BLaER1 (cell line): ENCODE measurements around the gene POPDC2.

Source experiments
- H3K27ac ChIP-seq: shearing (Covaris generic); formaldehyde crosslinking; 2 replicates; pipeline ENCODE4 v1.8.1; 2022
- H3K27me3 ChIP-seq: shearing (Covaris generic); formaldehyde crosslinking; 2 replicates; pipeline ENCODE4 v1.8.1; 2022
- H3K36me3 ChIP-seq: shearing (Covaris generic); formaldehyde crosslinking; 2 replicates; pipeline ENCODE4 v1.8.1; 2022
- H3K4me1 ChIP-seq: shearing (Covaris generic); formaldehyde crosslinking; 2 replicates; pipeline ENCODE4 v1.8.1; 2022
- H3K4me2 ChIP-seq: shearing (Covaris generic); formaldehyde crosslinking; 2 replicates; pipeline ENCODE4 v1.8.1; 2022
- H3K4me3 ChIP-seq: shearing (Covaris generic); formaldehyde crosslinking; 2 replicates; pipeline ENCODE4 v1.8.1; 2022
- H3K9ac ChIP-seq: shearing (Covaris generic); formaldehyde crosslinking; 2 replicates; pipeline ENCODE4 v1.8.1; 2022
- H3K9me3 ChIP-seq: shearing (Covaris generic); formaldehyde crosslinking; 2 replicates; pipeline ENCODE4 v1.8.1; 2022
- H4K20me1 ChIP-seq: shearing (Covaris generic); formaldehyde crosslinking; 2 replicates; pipeline ENCODE4 v1.8.1; 2022
- Cebpa-rat ChIP-seq: shearing (Covaris generic); IDR thresholded peaks from 2 replicates; pipeline ENCODE4 v1.8.1; 2022

Gene POPDC2

DNA sequence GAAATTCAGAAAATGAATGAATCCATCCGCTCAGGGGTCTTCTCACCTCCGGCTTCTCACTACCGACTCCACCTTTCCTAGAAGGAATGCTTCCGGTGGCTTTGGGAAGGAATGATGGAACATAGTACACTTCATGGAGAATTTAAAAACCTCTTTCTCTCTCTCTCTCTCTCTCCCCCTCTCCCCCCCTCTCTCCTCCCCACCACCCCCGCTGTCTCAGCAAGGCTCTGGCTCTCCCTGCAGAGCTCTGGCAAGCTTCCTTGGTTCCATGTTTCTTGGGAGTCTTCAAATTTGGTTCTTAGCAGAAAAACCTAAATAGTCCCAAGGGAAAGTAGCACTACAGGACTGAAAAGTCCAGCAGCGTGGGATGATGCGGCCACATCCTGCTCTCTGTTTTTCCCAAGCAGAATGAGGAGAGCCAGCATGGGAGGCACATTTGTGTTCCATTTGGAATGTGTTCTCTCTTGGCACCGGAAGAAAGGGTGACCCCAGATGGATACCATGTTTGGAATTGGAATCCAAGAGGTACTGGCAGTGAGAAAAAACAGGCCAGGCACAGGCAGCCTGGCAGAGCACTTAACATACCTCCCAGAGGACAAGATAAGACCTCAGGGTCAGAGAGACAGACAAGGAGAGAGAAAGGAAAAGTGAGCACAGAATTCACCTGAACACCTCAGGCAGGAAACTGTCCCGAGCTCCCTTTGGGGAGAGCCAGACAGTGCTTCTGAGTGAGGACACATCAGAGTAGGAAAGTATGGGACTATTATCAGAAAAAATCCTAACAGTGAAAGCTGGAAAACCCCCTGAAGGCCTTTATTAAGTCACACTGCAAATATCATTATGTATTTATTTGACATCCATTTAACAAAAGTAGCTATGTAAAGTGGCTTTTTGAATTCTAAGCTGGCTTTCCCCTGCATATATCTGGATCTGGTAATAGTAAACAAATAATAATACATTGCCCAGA, at the start of gene POPDC2:
POPDC2 (minus strand) TSS at position 116 of the 967 bp plus-strand sequence. CDS start 166 bp downstream, outside the sequence.
- Histone ChIP-seq H3K36me3 (no peaks in the 10 kb centered on the region), H3K4me2 (no peak within 1 kb of the TSS), H3K27ac (no peak within 1 kb of the TSS), H4K20me1 (no peaks in the 10 kb centered on the region), H3K9me3 (no peaks in the 10 kb centered on the region), H3K4me3 (no peak within 1 kb of the TSS), H3K9ac (no peak within 1 kb of the TSS), H3K27me3 (no peaks in the 10 kb centered on the region), H3K4me1 (peaks cover 7% of the 10 kb centered on the region; the same call in 1 of the 2 replicates)
- no peak for TF ChIP-seq Cebpa-rat

DNA sequence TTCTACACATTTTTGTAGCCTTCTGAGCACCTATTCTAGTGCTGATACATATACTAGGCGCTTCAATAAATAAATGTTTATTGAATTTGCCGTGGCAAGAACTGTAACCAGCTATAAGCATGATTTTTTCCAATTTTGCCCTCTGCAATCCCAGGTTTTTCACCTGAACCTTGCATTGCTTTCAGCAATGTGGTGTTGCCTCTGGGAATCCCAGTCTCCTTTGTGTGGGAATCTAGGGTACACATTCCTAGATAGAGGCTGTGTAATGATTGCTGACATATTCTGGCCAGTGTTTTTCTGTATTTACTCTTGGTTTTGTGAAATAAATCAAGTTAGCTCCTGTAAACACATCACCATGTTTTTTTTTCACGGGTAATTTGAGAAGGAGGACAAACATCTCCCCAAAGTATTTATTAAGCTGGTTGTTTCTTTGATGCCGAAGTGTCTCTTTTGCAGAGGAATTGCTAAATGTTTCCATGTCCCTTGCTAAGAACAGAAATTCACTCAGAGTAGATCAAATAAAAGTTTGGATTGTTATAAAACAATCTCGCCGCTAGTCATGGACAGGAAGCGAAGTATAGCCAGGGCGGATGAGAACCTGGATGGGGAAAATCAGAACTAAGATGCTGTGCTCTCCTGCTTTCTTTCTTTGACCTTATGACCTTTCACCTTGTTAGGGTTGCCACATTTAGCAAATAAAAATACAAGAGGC, 43.6 kb upstream of the POPDC2 start:
- H3K27ac ChIP-seq = no peak overlapping the region
- H3K27me3 ChIP-seq = no peaks in the 10 kb centered on the region
- no peak overlapping the region for H3K9ac ChIP-seq
- TF ChIP-seq Cebpa-rat = no peak
- H4K20me1 ChIP-seq = no peaks in the 10 kb centered on the region
- H3K4me2 ChIP-seq = no peak overlapping the region
- H3K36me3 ChIP-seq = no peaks in the 10 kb centered on the region
- no peaks in the 10 kb centered on the region for H3K4me1 ChIP-seq
- peaks cover 21% of the 10 kb centered on the region for H3K9me3 ChIP-seq
- H3K4me3 ChIP-seq = no peak overlapping the region

DNA sequence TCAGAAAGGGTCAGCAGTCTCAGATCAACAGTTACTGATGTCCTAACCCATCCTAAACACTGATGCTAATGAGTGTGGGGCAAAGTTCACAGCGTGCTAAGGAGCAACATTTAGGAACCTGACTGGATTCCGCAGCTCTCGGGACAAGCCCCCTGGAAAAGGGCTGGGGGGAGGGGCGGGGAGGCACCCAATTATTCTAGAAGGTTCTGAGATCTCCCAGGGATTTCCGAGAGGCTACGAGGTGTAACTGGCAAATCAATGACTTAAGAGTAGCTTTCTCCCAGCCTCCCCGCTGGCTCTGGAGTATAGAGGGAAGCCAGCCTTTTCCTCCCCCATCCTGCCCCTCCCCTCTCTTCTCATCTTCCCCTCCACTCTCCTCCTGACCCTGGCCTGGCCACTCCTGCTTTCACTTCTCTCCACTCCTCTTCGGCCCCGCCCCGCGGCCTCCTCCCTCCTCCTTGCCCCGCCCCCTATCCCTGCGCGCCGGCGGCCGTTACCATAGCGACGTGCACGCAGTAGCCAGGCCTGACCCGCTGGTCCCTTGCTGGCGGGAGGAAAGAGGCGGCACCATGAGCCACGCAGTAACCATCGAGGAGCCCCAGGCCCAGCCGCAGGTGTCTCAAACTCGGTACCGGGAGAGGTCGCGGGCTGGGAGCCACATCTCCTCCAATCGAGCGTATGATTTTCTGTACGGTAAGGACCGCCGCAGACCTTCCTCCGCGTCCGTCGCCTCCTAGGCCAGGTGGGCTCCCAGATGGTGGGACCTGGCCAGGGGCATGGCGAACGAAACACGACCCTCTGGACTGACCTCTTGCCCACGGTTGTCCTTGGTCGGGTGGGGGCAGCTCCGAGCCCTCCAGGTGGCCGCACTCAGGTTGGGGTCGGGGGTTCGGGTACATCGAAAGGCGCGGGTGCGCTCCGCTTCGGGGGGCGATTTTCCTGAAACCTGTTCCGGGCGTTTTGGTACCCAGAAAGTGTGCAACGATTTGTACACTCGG, 42.4 kb upstream of the POPDC2 start, which contains the start of gene CFAP91:
CFAP91 (plus strand) TSS at position 493 of the 998 bp plus-strand sequence; CDS start at position 570, 77 bp downstream.
- H3K4me3 ChIP-seq = no peak within 1 kb of the TSS
- H3K4me2 ChIP-seq = no peak within 1 kb of the TSS
- no peak within 1 kb of the TSS for H3K27ac ChIP-seq
- H3K9me3 ChIP-seq = peaks cover 21% of the 10 kb centered on the region
- H3K4me1 ChIP-seq = no peaks in the 10 kb centered on the region
- no peak within 1 kb of the TSS for H3K9ac ChIP-seq
- H4K20me1 ChIP-seq = no peaks in the 10 kb centered on the region
- H3K27me3 ChIP-seq = no peaks in the 10 kb centered on the region
- no peak for TF ChIP-seq Cebpa-rat
- H3K36me3 ChIP-seq = no peaks in the 10 kb centered on the region

GRCh38 chr3:119700920-119701734, 40.7 kb upstream of the POPDC2 start:
- Histone ChIP-seq H4K20me1 (no peaks in the 10 kb centered on the region), H3K36me3 (no peaks in the 10 kb centered on the region), H3K9me3 (peaks cover 21% of the 10 kb centered on the region), H3K27me3 (no peaks in the 10 kb centered on the region), H3K4me3 (no peak overlapping the region), H3K4me1 (no peaks in the 10 kb centered on the region), H3K4me2 (peak overlapping the region; percentile 17; the same call in 1 of the 2 replicates), H3K9ac (no peak overlapping the region), H3K27ac (no peak overlapping the region)
- no peak for TF ChIP-seq Cebpa-rat

- no peaks in the 10 kb centered on the region for H4K20me1 ChIP-seq
- H3K36me3 ChIP-seq = no peaks in the 10 kb centered on the region
- no peaks in the 10 kb centered on the region for H3K27me3 ChIP-seq
- no peak for TF ChIP-seq Cebpa-rat
- no peak overlapping the region for H3K4me2 ChIP-seq
- H3K9me3 ChIP-seq = peaks cover 21% of the 10 kb centered on the region
- no peaks in the 10 kb centered on the region for H3K4me1 ChIP-seq
- H3K9ac ChIP-seq = no peak overlapping the region
- H3K27ac ChIP-seq = no peak overlapping the region
- H3K4me3 ChIP-seq = no peak overlapping the region
These were observed 40.0 kb upstream of the POPDC2 start for GRCh38 chr3:119700269-119700919.

DNA sequence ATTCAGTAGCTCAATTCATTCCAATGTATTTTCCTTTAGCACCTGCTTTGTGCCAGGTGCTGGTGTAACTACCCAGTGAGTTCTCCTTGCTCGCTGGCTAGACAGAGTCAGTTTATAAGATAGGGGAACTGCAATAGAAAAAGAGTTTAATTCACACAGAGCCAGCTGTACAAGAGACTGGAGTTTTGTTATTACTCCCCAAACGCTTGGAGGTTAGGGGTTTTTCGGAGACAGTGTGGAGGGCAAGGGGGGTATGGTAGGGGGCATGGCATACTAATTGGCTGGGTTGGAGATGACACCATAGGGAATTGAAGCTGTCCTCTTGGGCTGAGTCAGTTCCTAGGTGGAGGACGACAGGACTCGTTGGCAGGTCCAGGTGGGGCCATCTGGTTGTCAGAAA, 37.0 kb upstream of the POPDC2 start:
- Histone ChIP-seq H3K4me1 (no peaks in the 10 kb centered on the region), H3K27ac (no peak overlapping the region), H4K20me1 (no peaks in the 10 kb centered on the region), H3K4me3 (no peak overlapping the region), H3K27me3 (no peaks in the 10 kb centered on the region), H3K36me3 (no peaks in the 10 kb centered on the region), H3K4me2 (no peak overlapping the region), H3K9me3 (peaks cover 9% of the 10 kb centered on the region), H3K9ac (no peak overlapping the region)
- no peak for TF ChIP-seq Cebpa-rat

DNA sequence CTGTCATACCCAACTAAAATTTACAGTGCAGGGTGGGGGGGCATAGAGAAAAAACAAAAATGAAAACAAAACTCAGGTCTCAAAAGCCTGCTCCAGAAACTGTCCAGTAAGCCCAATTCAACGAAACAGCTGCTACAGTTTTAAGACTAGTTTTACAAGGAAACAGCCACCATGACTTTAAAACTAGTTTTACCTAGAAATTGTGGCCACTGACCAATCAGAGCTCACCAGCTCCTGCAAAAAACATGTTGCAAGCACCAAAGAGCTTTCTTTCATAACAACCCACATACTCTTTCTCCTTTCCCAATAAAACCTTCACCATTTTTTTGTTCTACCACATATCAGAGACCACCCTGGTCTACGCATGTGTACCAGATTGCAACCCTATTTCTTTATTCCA, 35.1 kb upstream of the POPDC2 start:
- Histone ChIP-seq H3K36me3 (no peaks in the 10 kb centered on the region), H3K9me3 (no peaks in the 10 kb centered on the region), H4K20me1 (no peaks in the 10 kb centered on the region), H3K4me2 (no peak overlapping the region), H3K9ac (no peak overlapping the region), H3K4me1 (no peaks in the 10 kb centered on the region), H3K4me3 (no peak overlapping the region), H3K27ac (no peak overlapping the region), H3K27me3 (no peaks in the 10 kb centered on the region)
- TF ChIP-seq Cebpa-rat = no peak

DNA sequence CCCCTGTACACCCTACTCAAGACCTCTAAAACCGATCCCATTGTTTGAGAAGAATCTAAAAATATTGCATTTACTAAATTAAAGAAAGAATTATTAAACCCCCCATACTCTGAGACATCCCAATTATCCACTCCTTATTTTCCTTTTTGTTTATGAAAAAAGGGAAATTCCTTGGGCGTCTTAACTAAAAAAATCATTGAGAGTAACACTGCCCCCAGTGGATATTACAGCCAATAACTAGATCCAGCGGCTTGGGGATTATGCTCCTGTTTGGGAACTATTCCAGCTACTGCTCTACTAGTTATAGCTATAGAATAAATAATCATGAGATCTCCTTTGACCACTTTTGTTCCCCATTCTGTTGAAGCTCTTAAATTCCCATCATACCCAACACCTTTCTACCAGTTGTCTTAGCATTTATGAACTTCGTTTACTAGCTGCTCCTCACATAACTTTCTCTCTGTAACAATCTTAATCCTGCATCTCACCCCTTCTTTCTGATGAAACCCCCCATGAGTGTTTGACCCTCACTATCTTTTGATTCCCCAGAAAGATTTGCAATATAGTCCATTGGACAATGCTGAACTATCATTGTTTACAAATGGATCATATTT, 29.8 kb upstream of the POPDC2 start:
- peaks cover 14% of the 10 kb centered on the region for H3K9me3 ChIP-seq
- H4K20me1 ChIP-seq = no peaks in the 10 kb centered on the region
- no peak overlapping the region for H3K27ac ChIP-seq
- no peak overlapping the region for H3K4me2 ChIP-seq
- H3K27me3 ChIP-seq = no peaks in the 10 kb centered on the region
- no peaks in the 10 kb centered on the region for H3K36me3 ChIP-seq
- H3K4me1 ChIP-seq = no peaks in the 10 kb centered on the region
- H3K9ac ChIP-seq = no peak overlapping the region
- H3K4me3 ChIP-seq = no peak overlapping the region
- no peak for TF ChIP-seq Cebpa-rat
